WI38 (cell line): ENCODE results near the gene TMEM89.

Experiments used
- H3K4me3 ChIP-seq: 2 replicates; pipeline ENCODE4 v1.5.1; 2011; ENCODE audit warnings: low read depth, mild to moderate bottlenecking, control low read depth, low read length
- CTCF ChIP-seq: IDR thresholded peaks from 2 replicates; pipeline ENCODE4 v1.5.1; 2012; ENCODE audit warnings: low read depth, mild to moderate bottlenecking, control low read depth, low read length

TMEM89 gene

GRCh38 chr3:48628277-48629017 is 6.9 kb upstream of the TMEM89 start:
- no peak for TF ChIP-seq CTCF
- no peak overlapping the region for H3K4me3 ChIP-seq

GRCh38 chr3:48625600-48625999 is 4.0 kb upstream of the TMEM89 start:
- no peak overlapping the region for H3K4me3 ChIP-seq
- no peak for TF ChIP-seq CTCF

GRCh38 chr3:48624767-48625166 is 3.2 kb upstream of the TMEM89 start:
- no peak for TF ChIP-seq CTCF
- H3K4me3 ChIP-seq, result no peak overlapping the region

GRCh38 chr3:48623851-48624547 is 2.4 kb upstream of the TMEM89 start:
- TF ChIP-seq CTCF, result no peak
- H3K4me3 ChIP-seq, result no peak overlapping the region

GRCh38 chr3:48619541-48620524 is 1.7 kb downstream of the TMEM89 start:
- TF ChIP-seq CTCF, result no peak
- H3K4me3 ChIP-seq, result no peak overlapping the region

GRCh38 chr3:48617559-48617958 is 4.0 kb downstream of the TMEM89 start:
- TF ChIP-seq CTCF, result no peak
- H3K4me3 ChIP-seq, result no peak overlapping the region

GRCh38 chr3:48614044-48614443 is 7.5 kb downstream of the TMEM89 start:
- H3K4me3 ChIP-seq, result no peak overlapping the region
- TF ChIP-seq CTCF, result no peak
